GM04504 (cell line): ENCODE measurements around the gene MOCS1.
"Not testable (repeated sequence)": the region's sequence is repeated elsewhere in the genome, so short reads cannot be mapped to it uniquely, and the experiment has no call there.

Experiments
- DNase-seq: peaks from one replicate; pipeline ENCODE4 v3.0.0-alpha.2; 2012; ENCODE audit warnings: low read depth

MOCS1 gene

DNA sequence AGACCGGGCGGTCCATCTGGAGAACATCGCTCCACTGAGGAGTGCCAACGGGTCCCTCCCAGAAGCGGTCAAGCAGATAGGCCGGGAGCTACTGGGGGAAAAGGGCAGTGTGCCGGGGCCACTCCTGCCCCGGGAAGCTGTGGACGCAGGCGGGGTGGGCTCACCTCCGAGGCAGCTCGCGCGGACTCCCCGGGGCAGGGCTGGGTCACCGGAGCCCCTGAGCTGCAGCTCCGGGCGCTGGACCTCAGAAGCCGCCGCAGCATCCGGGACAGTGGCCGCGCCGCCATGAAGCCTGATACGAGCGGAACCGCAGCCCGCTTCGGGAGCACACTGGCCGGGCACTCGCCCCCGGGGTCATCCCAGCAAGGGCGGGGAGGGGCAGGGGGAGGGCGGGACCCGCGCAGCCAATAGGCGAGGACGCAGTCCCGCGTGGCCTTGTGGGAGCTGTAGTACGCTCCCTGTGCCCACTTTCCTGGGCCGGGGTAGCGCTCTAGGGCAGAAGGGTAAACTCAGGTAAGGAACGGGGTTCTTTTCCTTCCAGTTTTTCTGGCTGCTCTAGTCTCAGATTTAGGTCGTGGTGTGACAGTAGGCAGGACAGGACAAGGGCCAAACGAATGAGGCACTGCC is at the start of gene MOCS1:
Gene MOCS1 (minus strand): TSS at position 332 of the 627 bp plus-strand sequence. CDS start 45 bp downstream, at position 287.
- DNase-seq = peak; percentile 28

- DNase-seq = no peak
Measured at GRCh38 chr6:39984051-39984450, 49.8 kb upstream of the MOCS1 start.

- no peak for DNase-seq
Measured at GRCh38 chr6:39983193-39983592, 48.9 kb upstream of the MOCS1 start.

GRCh38 chr6:39982720-39983119 is 48.5 kb upstream of the MOCS1 start:
- no peak for DNase-seq

GRCh38 chr6:39980839-39981580 is 46.7 kb upstream of the MOCS1 start:
- peak; percentile 16 for DNase-seq

- DNase-seq = no peak
Measured at GRCh38 chr6:39979461-39980328, 45.4 kb upstream of the MOCS1 start.

GRCh38 chr6:39978240-39978639 is 44.0 kb upstream of the MOCS1 start:
- no peak for DNase-seq

- no peak for DNase-seq
Measured at GRCh38 chr6:39973661-39974060, 39.4 kb upstream of the MOCS1 start.

DNA sequence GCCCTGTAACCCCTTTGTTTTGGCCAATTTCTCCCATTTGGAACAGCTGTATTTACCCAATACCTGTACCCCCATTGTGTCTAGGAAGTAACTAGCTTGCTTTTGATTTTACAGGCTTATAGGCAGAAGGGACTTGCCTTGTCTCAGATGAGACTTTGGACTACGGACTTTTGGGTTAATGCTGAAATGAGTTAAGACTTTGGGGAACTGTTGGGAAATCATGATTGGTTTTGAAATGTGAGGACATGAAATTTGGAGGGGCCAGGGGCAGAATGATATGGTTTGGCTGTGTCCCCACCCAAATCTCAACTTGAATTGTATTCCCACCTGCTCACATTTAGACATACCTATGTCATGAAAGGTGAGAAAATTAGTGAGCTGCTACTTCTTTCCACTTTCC is 38.5 kb upstream of the MOCS1 start:
- DNase-seq = not testable (repeated sequence)

- DNase-seq = not testable (repeated sequence)
Measured at GRCh38 chr6:39971131-39971530, 36.9 kb upstream of the MOCS1 start.

GRCh38 chr6:39965751-39966150 is 31.5 kb upstream of the MOCS1 start:
- no peak for DNase-seq

GRCh38 chr6:39964530-39964929 is 30.3 kb upstream of the MOCS1 start:
- DNase-seq = no peak

DNA sequence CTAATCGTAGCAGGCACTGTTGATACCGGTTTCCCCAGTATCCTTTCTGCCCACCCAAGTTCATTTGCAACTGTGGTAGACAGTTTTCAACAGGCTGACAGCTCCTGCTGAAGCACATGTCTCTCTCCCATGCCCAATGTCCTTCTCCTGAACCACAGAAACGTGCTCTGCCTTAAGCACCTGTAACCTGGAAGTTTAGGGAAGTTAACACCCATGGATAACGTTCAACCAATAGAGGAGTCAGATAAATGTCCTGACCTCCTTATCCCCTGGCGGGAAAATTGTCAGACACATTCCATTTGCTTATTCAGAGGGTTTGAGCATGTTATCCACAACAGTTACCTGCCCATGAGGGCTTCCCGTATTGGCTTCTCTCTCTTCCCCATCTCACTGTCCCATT is 29.8 kb upstream of the MOCS1 start:
- DNase-seq = no peak

DNA sequence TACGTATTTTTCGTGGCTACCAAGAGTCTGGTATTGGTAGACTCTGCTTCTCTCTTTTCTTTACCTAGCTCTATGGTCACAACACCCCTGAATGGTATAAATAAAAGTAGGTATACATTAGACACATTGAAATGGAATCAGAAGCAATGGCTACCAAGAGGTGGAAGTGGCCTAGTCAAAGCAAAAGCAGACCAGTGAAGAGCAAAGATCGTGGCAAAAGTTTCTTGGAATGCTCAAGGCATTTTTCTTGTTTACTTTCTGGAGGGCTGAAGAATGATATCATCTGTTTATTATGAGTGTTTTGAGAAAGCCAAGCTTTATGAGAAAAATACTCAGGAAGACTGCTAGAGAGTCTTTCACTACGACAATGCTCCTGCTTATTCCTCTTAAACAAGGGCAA is 28.6 kb upstream of the MOCS1 start:
- peak; percentile 8 for DNase-seq

GRCh38 chr6:39961178-39961577 is 26.9 kb upstream of the MOCS1 start:
- no peak for DNase-seq

DNA sequence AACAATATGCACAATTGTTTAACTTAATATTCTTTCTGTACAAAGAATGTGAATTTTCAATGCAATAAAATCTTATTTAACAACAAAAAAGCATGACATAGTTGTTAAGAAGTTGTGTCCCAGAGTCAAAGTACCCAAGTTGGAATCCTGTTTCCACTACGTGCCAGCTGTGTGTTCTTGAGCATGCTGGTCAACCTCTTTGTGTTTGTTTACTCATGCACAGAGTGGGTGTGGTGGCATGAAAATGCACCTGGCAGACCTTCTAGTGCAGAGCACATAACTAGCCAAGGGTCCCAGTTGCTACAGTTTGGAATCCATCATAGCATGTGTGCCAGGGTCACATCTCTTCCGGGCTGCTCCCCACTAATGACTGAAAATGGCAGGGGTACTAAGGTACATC is 24.7 kb upstream of the MOCS1 start:
- DNase-seq = no peak

DNA sequence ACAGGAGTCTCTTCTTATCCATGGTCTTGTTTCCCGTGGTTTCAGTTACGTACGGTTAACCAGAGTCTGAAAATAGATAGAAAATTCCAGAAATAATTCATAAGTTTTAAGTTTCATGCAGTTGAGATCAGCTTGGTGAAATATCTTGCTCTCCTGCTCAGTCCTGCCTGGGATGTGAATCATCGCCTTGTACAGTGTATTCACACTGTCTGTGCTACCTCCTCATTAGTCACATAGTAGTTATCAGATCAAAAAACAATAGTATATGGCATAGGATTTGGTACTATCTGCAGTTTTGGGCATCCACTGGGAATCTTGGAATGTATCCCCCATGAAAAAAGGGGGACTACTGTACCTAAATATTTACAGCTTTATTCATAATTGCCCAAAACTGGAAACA is 22.7 kb upstream of the MOCS1 start:
- no peak for DNase-seq

- DNase-seq = no peak
Measured at GRCh38 chr6:39953076-39953618, 18.9 kb upstream of the MOCS1 start.

- DNase-seq = peak; percentile 22
Measured at GRCh38 chr6:39952167-39952566, 17.9 kb upstream of the MOCS1 start.

DNA sequence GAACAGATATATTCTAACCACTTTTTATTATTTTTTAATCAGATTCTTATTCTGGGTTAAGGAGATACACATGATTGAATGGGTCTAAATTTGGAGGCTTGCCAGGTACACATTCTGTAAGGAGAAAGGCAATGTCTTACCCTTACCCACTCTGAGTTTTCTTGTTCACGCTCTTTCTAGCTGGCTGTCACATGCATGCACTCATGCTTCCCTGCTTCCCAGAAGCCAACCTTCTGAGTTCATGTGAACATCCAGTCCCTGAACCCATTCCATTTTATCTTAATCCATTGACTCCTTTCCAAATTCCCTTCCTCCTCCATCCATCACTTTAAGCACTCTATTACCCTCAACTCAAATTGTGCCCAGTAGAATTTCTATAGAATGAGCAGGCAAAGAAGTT is 17.5 kb upstream of the MOCS1 start:
- DNase-seq = no peak

GRCh38 chr6:39951191-39951590 is 16.9 kb upstream of the MOCS1 start:
- DNase-seq = no peak

DNA sequence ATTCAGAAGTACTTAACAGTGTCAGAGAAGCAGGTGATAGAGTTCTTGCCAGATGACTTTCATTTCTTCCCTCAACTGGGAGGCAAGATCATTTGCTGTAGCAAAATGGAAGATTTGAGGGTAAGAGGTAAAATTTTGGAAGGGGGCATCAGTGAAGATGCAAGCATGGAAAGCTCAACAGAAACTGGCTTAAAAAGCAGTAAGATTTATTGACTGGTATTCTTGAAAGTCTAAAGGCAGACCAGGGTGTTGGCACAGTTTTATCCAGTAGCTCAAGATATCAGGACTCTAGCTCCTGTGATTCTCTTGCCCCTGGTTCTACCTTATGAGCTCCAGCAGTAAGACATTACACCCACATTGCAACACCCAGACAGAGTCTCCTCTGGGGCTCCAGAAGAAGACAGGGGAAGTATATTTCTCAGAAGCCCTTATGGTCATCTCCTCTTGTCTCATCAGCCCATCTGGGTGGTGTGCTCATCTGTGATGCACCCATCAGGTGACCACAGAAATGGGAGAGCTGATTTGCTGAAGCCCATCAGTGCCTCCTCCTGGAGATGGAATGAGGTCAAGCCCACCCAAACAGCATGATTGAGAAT is 16.0 kb upstream of the MOCS1 start:
- DNase-seq = no peak
